NCI-H1417 treated with DMSO at 0.1 percent for 48 hours (cell line): ENCODE measurements around the gene LYPD5.
"Not testable (repeated sequence)": the region's sequence is repeated elsewhere in the genome, so short reads cannot be mapped to it uniquely, and the experiment has no call there.

Experiments
- DNase-seq: peaks from one replicate; lab custom pipeline; 2025; lab: John Stamatoyannopoulos, UW

LYPD5 gene

GRCh38 chr19:43806401-43806800 lies 4.2 kb upstream of the LYPD5 start:
- DNase-seq = not testable (repeated sequence)

- DNase-seq = no peak
Observed at GRCh38 chr19:43804432-43804831, 2.2 kb upstream of the LYPD5 start.

GRCh38 chr19:43799502-43800142 lies 2.6 kb downstream of the LYPD5 start:
- no peak for DNase-seq

GRCh38 chr19:43798546-43799409 lies 3.5 kb downstream of the LYPD5 start:
- no peak for DNase-seq

GRCh38 chr19:43798026-43798545 lies 4.2 kb downstream of the LYPD5 start:
- no peak for DNase-seq

GRCh38 chr19:43797556-43797955 lies 4.7 kb downstream of the LYPD5 start:
- no peak for DNase-seq

GRCh38 chr19:43797118-43797517 lies 5.1 kb downstream of the LYPD5 start:
- DNase-seq = no peak

- DNase-seq = no peak
Observed at GRCh38 chr19:43790587-43790986, 11.7 kb downstream of the LYPD5 start.

GRCh38 chr19:43789029-43789428 lies 13.2 kb downstream of the LYPD5 start:
- DNase-seq = no peak

- no peak for DNase-seq
Observed at GRCh38 chr19:43786665-43787064, 15.6 kb downstream of the LYPD5 start.

GRCh38 chr19:43784981-43785808 lies 17.1 kb downstream of the LYPD5 start:
- DNase-seq = peak; percentile 9

- no peak for DNase-seq
Observed at GRCh38 chr19:43784241-43784980, 17.8 kb downstream of the LYPD5 start.

GRCh38 chr19:43783636-43784035 lies 18.6 kb downstream of the LYPD5 start:
- no peak for DNase-seq

- DNase-seq = no peak
Observed at GRCh38 chr19:43782689-43783231, 19.5 kb downstream of the LYPD5 start.

GRCh38 chr19:43782311-43782660 lies 20.0 kb downstream of the LYPD5 start:
- no peak for DNase-seq

GRCh38 chr19:43781630-43782310 lies 20.5 kb downstream of the LYPD5 start:
- no peak for DNase-seq

- no peak for DNase-seq
Observed at GRCh38 chr19:43780706-43781525, 21.3 kb downstream of the LYPD5 start, which contains the start of gene KCNN4. Gene KCNN4 (minus strand): TSS chr19:43780973. CDS start chr19:43780861, 112 bp downstream.

- DNase-seq = no peak
Observed at GRCh38 chr19:43779820-43780219, 22.4 kb downstream of the LYPD5 start.

- no peak for DNase-seq
Observed at GRCh38 chr19:43779147-43779819, 23.0 kb downstream of the LYPD5 start.
